DND-41 (cell line): ENCODE measurements around the gene ZFC3H1.
"Not testable (repeated sequence)": the region's sequence is repeated elsewhere in the genome, so short reads cannot be mapped to it uniquely, and the experiment has no call there.

ENCODE experiments used
- ATAC-seq: fragments of 200-7000 bp; cut with Tn5 transposase; 3 replicates; pipeline ENCODE4 v1.9.1; 2021; ENCODE audit warnings: low read depth; ENCODE audit not compliant: insufficient read depth
- DNase-seq: peaks from one replicate; pipeline ENCODE4 v3.0.0-alpha.2; 2020
- H2AFZ ChIP-seq: 2 replicates; pipeline ENCODE4 v1.6.0; 2012; ENCODE audit warnings: low read depth, low read length
- H3K27ac ChIP-seq: 2 replicates; pipeline ENCODE4 v1.5.1; 2012; ENCODE audit warnings: low read length, inconsistent platforms
- H3K27me3 ChIP-seq: fragments of 200-600 bp; sonication (generic); 2 replicates; pipeline ENCODE4 v1.6.0; 2012; ENCODE audit warnings: low read length, mild to moderate bottlenecking, inconsistent platforms; ENCODE audit not compliant: insufficient read depth, poor library complexity
- H3K36me3 ChIP-seq: 2 replicates; pipeline ENCODE4 v1.5.1; 2012; ENCODE audit warnings: low read length, inconsistent platforms; ENCODE audit not compliant: insufficient read depth
- H3K4me1 ChIP-seq: 2 replicates; pipeline ENCODE4 v1.5.1; 2012; ENCODE audit warnings: mild to moderate bottlenecking, low read length; ENCODE audit not compliant: insufficient read depth
- H3K4me2 ChIP-seq: 2 replicates; pipeline ENCODE4 v1.6.0; 2012; ENCODE audit warnings: mild to moderate bottlenecking, moderate library complexity, low read length, inconsistent platforms; ENCODE audit not compliant: insufficient read depth
- H3K4me3 ChIP-seq, 2 experiments: fragments of 200-600 bp in 1 of 2; shearing (Covaris generic) in 1 of 2; 2 replicates each; pipeline ENCODE4 v1.5.1; 2012 to 2016; ENCODE audit warnings: inconsistent platforms in 2 of 2, low read length in 2 of 2, mild to moderate bottlenecking in 2 of 2, low read depth in 1 of 2, moderate library complexity in 1 of 2
- H3K79me2 ChIP-seq: 2 replicates; pipeline ENCODE4 v1.6.0; 2012; ENCODE audit warnings: low read length, inconsistent platforms; ENCODE audit not compliant: insufficient read depth
- H3K9ac ChIP-seq: 2 replicates; pipeline ENCODE4 v1.6.0; 2012; ENCODE audit warnings: low read depth, mild to moderate bottlenecking, inconsistent platforms, low read length, moderate library complexity
- H3K9me3 ChIP-seq: 2 replicates; pipeline ENCODE4 v1.5.1; 2012; ENCODE audit warnings: low read length, moderate library complexity, mild to moderate bottlenecking, inconsistent platforms; ENCODE audit not compliant: insufficient read depth, severe bottlenecking
- H4K20me1 ChIP-seq: 2 replicates; pipeline ENCODE4 v1.6.0; 2012; ENCODE audit warnings: low read length; ENCODE audit not compliant: insufficient read depth
- CTCF ChIP-seq: IDR thresholded peaks from 2 replicates; pipeline ENCODE4 v1.5.1; 2012; ENCODE audit warnings: borderline replicate concordance, low read length, moderate library complexity, mild to moderate bottlenecking; ENCODE audit not compliant: poor library complexity, severe bottlenecking; ENCODE audit errors: extremely low read depth
- EZH2 ChIP-seq: IDR thresholded peaks from 3 replicates; pipeline ENCODE4 v1.6.1; 2012; ENCODE audit warnings: borderline replicate concordance, low read depth, mild to moderate bottlenecking, moderate library complexity, low read length, inconsistent platforms; ENCODE audit not compliant: severe bottlenecking

Gene ZFC3H1

DNA sequence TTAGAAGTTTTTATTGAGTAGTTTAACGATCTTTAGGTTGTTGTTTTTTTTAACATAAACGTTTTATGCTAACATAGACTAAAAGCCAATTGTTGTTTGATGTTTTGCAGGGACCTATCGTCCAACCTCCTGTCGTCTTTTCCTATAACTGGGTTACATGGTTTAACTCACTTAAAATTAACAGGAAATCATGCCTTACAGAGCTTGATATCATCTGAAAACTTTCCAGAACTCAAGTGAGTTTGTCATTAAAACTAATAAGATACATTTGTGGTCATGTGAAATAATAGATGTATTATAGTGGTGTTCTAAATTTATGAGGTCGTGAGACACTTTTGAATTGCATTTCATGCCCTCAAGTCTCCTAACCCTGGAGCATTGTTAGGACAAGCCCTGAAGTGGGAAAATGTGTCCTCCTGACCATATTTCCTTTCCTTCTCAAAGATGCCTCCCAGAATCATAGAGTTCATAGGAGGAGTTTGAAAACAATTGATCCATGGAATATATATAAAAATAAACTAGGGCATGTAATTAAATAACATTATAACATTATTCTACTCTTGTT is 84.9 kb downstream of the ZFC3H1 start:
- H3K9me3 ChIP-seq: no peaks in the 10 kb centered on the region
- no peaks in the 10 kb centered on the region for H3K36me3 ChIP-seq
- no peak for ATAC-seq

DNA sequence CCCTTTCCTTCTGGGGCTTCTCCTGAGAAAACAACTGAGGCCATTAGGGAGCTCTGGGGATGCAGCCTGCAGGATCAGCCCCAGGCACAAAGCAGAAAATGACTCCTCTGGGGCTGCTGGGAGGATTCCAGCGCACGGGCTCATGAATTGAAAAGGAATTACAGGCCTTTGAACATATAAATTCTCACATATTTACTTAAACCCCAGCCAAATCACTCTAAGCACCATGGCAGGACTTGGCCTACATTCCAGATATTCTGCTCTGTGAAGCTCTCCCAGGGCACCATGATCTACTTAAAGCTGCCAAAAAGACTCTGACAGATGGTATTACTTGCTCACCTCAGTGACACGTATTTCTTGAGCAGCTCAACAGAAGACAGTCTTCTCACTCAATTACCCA is 87.2 kb downstream of the ZFC3H1 start:
- H3K9ac ChIP-seq: no peak overlapping the region
- no peak overlapping the region for H2AFZ ChIP-seq
- no peak for ATAC-seq

More for the DNA sequence above, 84.9 kb downstream of the ZFC3H1 start:
- H3K4me2 ChIP-seq: no peak overlapping the region
- no peaks in the 10 kb centered on the region for H4K20me1 ChIP-seq
- no peak overlapping the region for H3K4me3 ChIP-seq
- H3K27me3 ChIP-seq: peaks cover 2% of the 10 kb centered on the region
- H2AFZ ChIP-seq: no peak overlapping the region
- H3K27ac ChIP-seq: no peak overlapping the region
- no peaks in the 10 kb centered on the region for H3K79me2 ChIP-seq
- no peak for TF ChIP-seq CTCF
- TF ChIP-seq EZH2: no peak
- no peak for DNase-seq
- H3K4me1 ChIP-seq: no peaks in the 10 kb centered on the region
- no peak overlapping the region for H3K9ac ChIP-seq

DNA sequence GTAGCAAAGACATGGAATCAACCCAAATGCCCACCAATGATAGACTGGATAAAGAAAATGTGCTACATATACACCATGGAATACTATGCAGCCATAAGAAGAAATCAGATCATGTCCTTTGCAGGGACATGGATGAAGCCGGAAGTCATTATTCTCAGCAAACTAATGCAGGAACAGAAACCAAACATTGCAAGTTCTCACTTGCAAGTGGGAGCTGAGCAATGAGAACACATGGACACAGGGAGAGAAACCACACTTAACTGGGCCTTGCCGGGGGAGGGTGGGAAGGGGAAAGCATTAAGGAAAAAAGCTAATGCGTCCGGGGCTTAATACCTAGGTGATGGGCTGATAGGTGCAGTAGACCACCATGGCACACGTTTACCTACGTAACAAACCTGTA is 93.8 kb downstream of the ZFC3H1 start:
- not testable (repeated sequence) for DNase-seq, H3K9ac ChIP-seq, H3K4me2 ChIP-seq, H3K4me1 ChIP-seq, H3K27me3 ChIP-seq, H2AFZ ChIP-seq, H3K36me3 ChIP-seq, H4K20me1 ChIP-seq, H3K27ac ChIP-seq, ATAC-seq, H3K9me3 ChIP-seq, H3K4me3 ChIP-seq, H3K79me2 ChIP-seq

More for the DNA sequence above, 87.2 kb downstream of the ZFC3H1 start:
- no peak for TF ChIP-seq EZH2
- no peak for TF ChIP-seq CTCF
- DNase-seq: no peak
- no peak overlapping the region for H3K4me2 ChIP-seq
- no peak overlapping the region for H3K27ac ChIP-seq
- no peaks in the 10 kb centered on the region for H4K20me1 ChIP-seq
- no peaks in the 10 kb centered on the region for H3K79me2 ChIP-seq
- H3K4me3 ChIP-seq: no peak overlapping the region
- no peaks in the 10 kb centered on the region for H3K4me1 ChIP-seq
- no peaks in the 10 kb centered on the region for H3K36me3 ChIP-seq
- H3K27me3 ChIP-seq: peaks cover 2% of the 10 kb centered on the region
- H3K9me3 ChIP-seq: no peaks in the 10 kb centered on the region

DNA sequence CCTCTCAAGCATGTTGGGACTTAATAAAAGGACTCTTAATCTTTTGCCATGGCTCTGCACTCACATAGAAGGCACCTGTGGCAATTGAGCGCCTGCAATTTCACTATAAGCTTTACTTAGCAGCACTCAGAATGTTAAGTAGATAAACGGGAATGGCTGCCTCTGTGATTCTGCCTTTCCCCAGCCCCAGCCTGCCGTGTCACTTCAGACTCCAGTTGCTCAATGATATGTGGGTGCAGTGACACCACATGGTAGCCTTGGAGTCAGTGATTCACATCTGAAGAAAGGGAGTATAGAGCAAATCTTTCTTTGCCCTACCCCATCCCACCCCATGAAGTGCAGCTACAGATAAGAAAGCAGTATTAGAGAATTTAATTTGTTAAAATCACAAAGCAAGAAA is 96.1 kb downstream of the ZFC3H1 start:
- H3K9ac ChIP-seq: no peak overlapping the region
- H3K9me3 ChIP-seq: no peaks in the 10 kb centered on the region
- no peak for TF ChIP-seq CTCF
- no peak for TF ChIP-seq EZH2
- no peak for ATAC-seq
- no peaks in the 10 kb centered on the region for H3K27me3 ChIP-seq
- no peak overlapping the region for H3K4me3 ChIP-seq
- no peak overlapping the region for H3K4me2 ChIP-seq
- no peak overlapping the region for H2AFZ ChIP-seq
- H3K27ac ChIP-seq: no peak overlapping the region
- H3K4me1 ChIP-seq: no peaks in the 10 kb centered on the region
- H3K36me3 ChIP-seq: no peaks in the 10 kb centered on the region
- H4K20me1 ChIP-seq: no peaks in the 10 kb centered on the region
- no peaks in the 10 kb centered on the region for H3K79me2 ChIP-seq
- no peak for DNase-seq
